GM20431 (cell line): ENCODE measurements around the gene MTUS2.

Source experiments
- in situ Hi-C: fragments of 300-500 bp; cut with MseI, MboI; formaldehyde crosslinking; loops from one replicate; pipeline ENCODE4 v1.15.0; 2020; ENCODE audit warnings: low sequenced_read_pairs; ENCODE audit not compliant: unreplicated experiment

The MTUS2 gene

GRCh38 chr13:29458419-29458818 is 638.3 kb downstream of the MTUS2 start:
- in situ Hi-C loops = no loop called here

DNA sequence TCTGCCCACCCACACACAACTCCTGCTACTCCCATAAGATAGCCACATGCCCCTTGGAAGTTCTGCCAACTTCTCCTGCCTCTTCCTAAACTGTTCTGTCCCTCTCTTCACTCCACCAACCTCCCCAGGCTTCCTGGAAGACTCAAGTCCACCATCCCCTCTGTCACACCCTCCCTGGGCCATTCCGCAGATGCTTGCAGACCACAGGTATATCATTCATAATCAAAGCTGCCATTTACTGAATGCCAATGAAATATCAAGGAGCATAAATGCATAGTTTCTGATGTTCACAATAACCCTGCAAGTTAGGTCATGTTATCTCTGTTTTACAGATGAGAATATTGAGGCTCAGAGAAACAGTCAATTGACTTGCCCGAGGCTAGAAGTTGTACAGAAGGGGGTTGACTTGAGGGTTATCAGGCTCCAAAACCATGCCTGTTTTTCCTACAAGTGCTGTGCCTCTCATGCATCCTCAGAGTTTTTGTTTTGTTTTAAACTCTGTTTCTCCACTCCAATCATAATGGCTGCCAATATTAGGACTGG is 639.7 kb downstream of the MTUS2 start:
- in situ Hi-C loops = no loop called here

- in situ Hi-C loops = no loop called here
Measured at GRCh38 chr13:29464105-29464679, 644.1 kb downstream of the MTUS2 start.

DNA sequence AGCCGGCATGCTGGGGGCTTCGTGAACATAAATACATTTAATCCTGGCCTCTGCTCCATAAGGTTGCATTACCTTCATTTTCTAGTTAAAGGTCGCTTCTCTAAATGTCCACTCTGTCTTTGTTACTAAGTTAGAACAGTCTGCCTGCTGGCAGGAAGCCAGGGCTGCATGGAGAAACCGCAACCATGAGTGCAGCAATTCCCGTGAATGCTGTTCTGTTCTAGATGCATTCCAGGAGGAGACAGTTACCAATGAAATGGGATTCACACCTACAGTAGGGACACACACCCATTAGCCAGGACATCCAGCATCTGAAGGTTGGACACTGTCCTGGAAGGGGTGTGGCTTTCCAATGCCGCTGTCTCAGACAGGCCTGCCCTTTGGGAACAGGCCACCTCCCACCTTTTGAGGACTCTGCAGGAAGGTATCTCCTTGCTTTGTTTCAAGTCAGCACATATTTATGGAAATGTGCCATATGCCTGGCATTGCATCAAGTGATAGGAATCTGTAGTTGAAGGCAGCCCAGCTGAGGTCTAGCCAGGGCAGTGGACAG is 645.7 kb downstream of the MTUS2 start:
- in situ Hi-C loops = no loop called here

GRCh38 chr13:29471551-29471950 is 651.4 kb downstream of the MTUS2 start:
- in situ Hi-C loops = no loop called here

GRCh38 chr13:29472332-29472961 is 652.3 kb downstream of the MTUS2 start:
- in situ Hi-C loops = no loop called here

GRCh38 chr13:29473166-29473565 is 653.0 kb downstream of the MTUS2 start:
- in situ Hi-C loops = no loop called here

- in situ Hi-C loops = no loop called here
Measured at GRCh38 chr13:29474991-29475390, 654.9 kb downstream of the MTUS2 start.

DNA sequence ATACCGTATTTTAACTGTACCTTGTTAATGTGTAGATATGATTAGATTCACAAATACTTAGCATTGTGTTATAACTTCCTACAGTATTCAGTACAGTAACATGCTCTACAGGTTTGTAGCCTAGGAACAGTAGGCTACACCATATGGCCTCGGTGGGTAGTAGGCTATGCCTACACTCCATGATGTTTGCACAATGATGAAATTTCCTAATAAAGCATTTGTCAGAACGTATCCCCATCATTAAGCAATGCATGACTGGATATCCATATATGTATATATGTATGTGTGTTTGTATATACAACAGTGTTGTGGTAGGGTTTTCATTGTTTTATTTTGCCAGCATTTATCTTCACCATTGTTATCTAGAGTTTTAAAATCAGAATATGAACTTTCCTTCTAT is 655.9 kb downstream of the MTUS2 start:
- in situ Hi-C loops = no loop called here

GRCh38 chr13:29479716-29480492 is 659.8 kb downstream of the MTUS2 start:
- in situ Hi-C loops = no loop called here

DNA sequence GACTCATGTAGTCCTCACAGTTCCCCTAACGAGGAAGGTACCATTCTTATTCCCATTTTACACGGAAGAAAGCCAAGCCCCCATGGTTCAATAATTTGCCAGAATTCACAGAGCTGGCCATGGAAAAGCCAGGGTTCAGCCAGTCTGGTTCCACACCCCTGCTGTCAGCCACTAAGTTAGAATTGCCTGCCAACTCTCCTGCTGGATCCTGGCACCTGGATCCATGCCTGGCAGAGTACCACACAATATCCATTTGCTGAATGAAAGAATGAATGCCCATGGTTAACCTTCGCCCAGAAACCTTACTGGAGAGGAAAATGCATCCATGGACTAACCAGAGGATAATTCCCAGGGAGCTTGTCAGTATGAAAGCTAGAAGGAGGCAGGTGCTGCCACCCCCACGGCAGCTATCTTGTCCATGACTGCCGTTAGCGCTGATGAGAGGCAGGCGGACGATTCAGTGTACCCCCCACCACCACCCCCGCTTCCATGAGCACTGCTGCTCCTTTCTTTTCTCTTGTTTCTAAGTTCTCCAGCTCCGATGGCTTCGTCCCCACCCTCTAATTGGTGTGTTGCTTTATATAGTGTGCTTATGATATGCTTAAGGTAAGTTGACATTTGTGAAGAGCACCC is 660.9 kb downstream of the MTUS2 start:
- in situ Hi-C loops = no loop called here

DNA sequence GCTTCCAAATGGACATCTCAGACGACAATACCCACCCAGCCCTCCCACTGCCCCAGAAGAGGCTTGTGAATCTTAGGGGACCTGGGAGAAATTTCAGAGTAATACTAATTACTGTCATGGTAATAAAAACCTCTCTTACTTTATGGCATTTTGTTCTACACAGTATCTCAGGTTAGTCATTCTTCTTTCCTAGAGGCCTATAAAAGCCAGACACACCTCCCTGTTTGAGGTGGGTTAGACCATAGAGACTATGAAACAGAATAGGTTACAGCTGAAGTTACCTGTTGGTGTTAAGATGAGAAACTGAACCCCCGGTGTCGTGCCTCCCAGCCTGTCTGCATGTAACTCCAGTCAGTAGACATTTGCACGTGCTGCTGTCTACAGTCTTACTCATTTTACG is 661.5 kb downstream of the MTUS2 start:
- in situ Hi-C loops = no loop called here

GRCh38 chr13:29482504-29482903 is 662.4 kb downstream of the MTUS2 start:
- in situ Hi-C loops = no loop called here

GRCh38 chr13:29483211-29483610 is 663.1 kb downstream of the MTUS2 start:
- in situ Hi-C loops = no loop called here

GRCh38 chr13:29483623-29484022 is 663.5 kb downstream of the MTUS2 start:
- in situ Hi-C loops = no loop called here

- in situ Hi-C loops = no loop called here
Measured at GRCh38 chr13:29484236-29484635, 664.1 kb downstream of the MTUS2 start.

DNA sequence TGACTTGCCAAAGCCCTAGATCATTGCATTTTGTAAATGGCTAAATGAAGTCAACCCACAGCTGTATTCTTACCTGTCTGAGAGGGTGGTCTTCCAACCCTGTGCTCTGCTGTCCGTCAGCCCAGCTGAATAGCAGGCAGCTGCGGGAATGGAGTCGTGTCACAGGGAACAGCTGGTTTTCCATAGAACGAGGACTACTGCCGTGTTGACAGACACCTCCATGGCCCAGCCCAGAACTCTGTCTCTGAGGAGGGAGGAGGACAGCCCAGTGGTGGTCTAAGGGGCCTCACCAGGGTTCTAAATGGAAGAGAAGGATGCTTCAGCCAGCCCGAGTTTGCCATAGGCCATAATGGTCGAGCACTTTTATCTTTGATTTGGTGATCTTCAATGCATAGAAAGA is 664.7 kb downstream of the MTUS2 start:
- in situ Hi-C loops = no loop called here

GRCh38 chr13:29486551-29486950 is 666.4 kb downstream of the MTUS2 start:
- in situ Hi-C loops = no loop called here

DNA sequence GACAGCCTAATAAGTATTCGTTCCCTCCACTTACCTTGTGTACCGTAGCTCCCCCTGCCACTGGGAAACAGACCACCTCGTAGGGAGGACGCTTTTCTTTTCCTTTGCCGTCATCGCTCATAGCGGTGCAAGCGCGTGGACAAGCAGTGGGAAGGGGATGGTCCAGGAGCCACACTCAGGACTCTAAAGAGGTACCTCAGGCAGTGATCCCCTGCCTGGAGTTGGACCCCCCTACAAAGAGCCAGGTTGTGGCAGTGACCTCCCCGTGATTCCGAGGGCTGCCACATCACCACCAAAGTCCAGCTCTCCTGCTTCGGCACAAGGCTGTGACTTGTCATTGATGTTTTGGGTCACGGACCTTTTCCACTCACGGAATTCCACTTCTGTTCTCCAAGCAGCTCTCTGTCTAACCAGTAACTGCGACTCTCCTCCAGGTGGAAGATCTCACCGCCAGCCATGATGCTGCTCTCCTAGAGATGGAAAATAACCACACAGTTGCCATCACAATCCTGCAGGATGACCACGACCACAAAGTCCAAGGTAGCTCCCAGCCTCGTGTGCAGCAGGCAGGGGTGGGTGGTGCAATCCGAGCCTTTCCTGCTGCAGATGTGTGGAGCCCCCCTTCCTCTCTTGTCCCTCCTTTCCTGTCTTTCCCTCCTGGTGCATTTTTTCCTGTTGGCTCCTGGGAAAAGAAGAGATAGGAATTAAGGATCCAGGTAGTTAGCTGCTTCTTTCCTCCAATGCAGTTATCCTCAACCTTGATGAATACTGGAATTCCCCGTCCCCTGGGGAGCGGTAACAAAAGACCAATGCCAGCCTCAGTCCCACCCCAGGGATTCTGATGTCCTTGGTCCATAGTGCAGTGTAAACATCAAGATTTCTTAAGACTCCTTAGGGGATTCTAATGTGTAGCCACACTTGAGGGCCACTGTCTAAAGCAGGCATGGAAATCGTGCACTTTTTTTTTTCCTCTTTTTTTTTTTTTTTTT is 667.6 kb downstream of the MTUS2 start:
- in situ Hi-C loops = no loop called here
